OCI-LY3 (cell line): Measurements from ENCODE around the gene RBMX.

Source experiments
- CTCF ChIP-seq: fragments of 200-600, 300-600 bp; sonication (generic); IDR thresholded peaks from 2 replicates; pipeline ENCODE4 v1.5.1; 2014; ENCODE audit warnings: antibody characterized with exemption, low read length, low read depth
- EZH2phosphoT487 ChIP-seq: fragments of 200-600 bp; shearing (Covaris generic); IDR thresholded peaks from 2 replicates; pipeline ENCODE4 v1.6.1; 2018; ENCODE audit warnings: antibody characterized with exemption, mixed run types, low read depth

- TF ChIP-seq CTCF (no peak), EZH2phosphoT487 (no peak)
These were observed 29.4 kb upstream of the RBMX start for GRCh38 chrX:136909706-136910564.
